ENCODE results near the gene SYCP3.
A peak's percentile ranks its signal among the peaks of the same experiment; 100 is the strongest.

SYCP3 gene

DNA sequence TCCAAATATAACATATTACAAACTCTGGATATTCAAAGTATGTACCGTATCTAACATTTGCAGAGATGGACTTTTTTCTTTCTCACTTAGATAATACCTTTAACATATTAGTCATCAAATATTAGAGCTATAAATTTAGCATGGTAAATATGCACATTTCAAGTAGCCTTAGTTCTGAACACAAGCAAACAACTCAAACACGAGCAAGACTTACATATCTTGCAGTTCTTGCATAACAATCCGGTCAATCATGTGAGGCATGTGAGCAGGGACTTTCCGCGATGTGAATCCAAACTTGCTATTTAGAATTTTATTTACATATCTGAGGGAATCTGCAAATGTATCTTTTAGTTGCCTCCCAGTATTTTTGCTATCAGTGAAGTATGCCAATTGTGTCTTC is 22.1 kb upstream of the SYCP3 start:
- H3K27ac ChIP-seq: no peak overlapping the region
- no peak for TF ChIP-seq ZFX (IDR thresholded peaks at IDR 0.05)
- TF ChIP-seq, protein P1, sequence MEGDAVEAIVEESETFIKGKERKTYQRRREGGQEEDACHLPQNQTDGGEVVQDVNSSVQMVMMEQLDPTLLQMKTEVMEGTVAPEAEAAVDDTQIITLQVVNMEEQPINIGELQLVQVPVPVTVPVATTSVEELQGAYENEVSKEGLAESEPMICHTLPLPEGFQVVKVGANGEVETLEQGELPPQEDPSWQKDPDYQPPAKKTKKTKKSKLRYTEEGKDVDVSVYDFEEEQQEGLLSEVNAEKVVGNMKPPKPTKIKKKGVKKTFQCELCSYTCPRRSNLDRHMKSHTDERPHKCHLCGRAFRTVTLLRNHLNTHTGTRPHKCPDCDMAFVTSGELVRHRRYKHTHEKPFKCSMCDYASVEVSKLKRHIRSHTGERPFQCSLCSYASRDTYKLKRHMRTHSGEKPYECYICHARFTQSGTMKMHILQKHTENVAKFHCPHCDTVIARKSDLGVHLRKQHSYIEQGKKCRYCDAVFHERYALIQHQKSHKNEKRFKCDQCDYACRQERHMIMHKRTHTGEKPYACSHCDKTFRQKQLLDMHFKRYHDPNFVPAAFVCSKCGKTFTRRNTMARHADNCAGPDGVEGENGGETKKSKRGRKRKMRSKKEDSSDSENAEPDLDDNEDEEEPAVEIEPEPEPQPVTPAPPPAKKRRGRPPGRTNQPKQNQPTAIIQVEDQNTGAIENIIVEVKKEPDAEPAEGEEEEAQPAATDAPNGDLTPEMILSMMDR (conservative IDR thresholded peaks at IDR 0.05): no peak

- no peak overlapping the region for H3K27ac ChIP-seq
These were observed 20.3 kb upstream of the SYCP3 start for GRCh38 chr12:101759396-101760047.

DNA sequence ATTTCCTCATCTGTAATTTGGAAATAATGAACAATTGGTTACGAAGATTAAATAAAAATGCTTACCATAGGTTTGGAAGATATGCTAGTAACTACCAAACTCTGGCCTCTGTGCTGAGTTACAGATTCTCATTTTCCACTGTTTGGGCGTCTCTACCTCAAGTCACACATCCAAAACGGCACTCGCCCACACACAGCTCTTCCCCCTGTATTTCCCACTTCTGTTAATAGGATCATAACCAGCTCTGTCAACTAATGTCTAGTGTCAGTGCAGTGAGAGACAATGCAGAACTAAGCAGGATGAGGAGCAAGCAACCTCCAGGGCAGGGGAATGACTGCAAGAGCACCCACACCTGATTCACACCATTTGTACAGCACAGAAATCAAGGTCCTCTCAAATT is 10.9 kb upstream of the SYCP3 start:
- no peak overlapping the region for H3K27ac ChIP-seq
- TF ChIP-seq, protein P1 (conservative IDR thresholded peaks at IDR 0.05): no peak
- no peak for TF ChIP-seq ZFX (IDR thresholded peaks at IDR 0.05)

More at GRCh38 chr12:101759396-101760047, 20.3 kb upstream of the SYCP3 start:
- TF ChIP-seq, protein P1 (conservative IDR thresholded peaks at IDR 0.05): peak; percentile 84
- no peak for TF ChIP-seq ZFX (IDR thresholded peaks at IDR 0.05)

- H3K27ac ChIP-seq: peak overlapping the region; percentile 22; the same call in 1 of the 2 replicates
- TF ChIP-seq, protein P1 (conservative IDR thresholded peaks at IDR 0.05): no peak
- no peak for TF ChIP-seq ZFX (IDR thresholded peaks at IDR 0.05)
These were observed 10.4 kb upstream of the SYCP3 start for GRCh38 chr12:101749657-101750056.

- no peak overlapping the region for H3K27ac ChIP-seq
These were observed 9.6 kb upstream of the SYCP3 start for GRCh38 chr12:101748907-101749306.

DNA sequence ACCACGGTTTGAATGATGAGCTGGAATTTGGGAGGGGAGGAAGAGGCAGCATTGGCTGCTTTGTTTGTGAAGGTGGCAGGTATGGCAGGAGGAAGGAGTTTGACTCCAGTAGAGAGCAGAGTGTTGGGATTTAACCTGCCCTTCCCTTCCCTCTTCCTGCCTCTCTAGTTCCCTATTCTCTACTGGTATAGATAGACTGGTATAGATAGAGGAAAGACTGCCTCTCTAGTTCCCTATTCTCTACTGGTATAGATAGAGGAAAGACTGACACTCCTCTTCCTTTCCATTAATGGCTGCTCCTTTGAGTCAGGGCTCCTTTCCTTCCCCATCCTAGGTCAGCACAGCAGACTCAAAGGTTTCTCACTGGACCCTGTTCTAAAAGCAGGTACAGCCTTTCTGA is 8.4 kb upstream of the SYCP3 start:
- TF ChIP-seq ZFX (IDR thresholded peaks at IDR 0.05): no peak
- TF ChIP-seq, protein P1 (conservative IDR thresholded peaks at IDR 0.05): no peak
- H3K27ac ChIP-seq: no peak overlapping the region

More at GRCh38 chr12:101748907-101749306, 9.6 kb upstream of the SYCP3 start:
- TF ChIP-seq, protein P1 (conservative IDR thresholded peaks at IDR 0.05): no peak
- TF ChIP-seq ZFX (IDR thresholded peaks at IDR 0.05): no peak

DNA sequence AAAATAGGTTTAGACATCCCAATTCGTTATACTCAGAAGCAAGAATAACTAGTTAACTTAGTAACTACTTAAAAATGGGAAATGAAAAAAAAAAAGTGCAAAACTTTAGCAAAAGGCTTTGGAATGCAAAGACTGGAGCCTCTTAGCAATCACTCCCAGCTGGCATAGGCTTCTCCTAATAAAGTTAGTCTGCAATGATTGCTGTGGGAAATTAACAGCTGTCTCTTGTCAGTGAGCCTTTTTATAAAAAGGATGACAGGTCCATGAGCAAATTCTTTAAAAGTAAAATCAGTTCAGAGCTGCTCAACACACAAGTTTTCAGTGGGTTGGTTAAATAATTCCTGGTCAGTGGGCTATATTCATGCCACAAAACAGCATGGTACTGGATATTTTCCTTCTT is 7.4 kb upstream of the SYCP3 start:
- H3K27ac ChIP-seq: no peak overlapping the region
- TF ChIP-seq, protein P1 (conservative IDR thresholded peaks at IDR 0.05): no peak
- TF ChIP-seq ZFX (IDR thresholded peaks at IDR 0.05): no peak

Measured in C4-2B (cell line).